HG02588 (cell line): Measurements from ENCODE around the gene LPCAT3.
A peak's percentile ranks its signal among the peaks of the same experiment; 100 is the strongest.

ENCODE experiments used
- ATAC-seq: cut with Tn5 transposase; IDR thresholded peaks from one replicate; pipeline ENCODE4 v1.9.1; 2021; ENCODE audit warnings: mild to moderate bottlenecking, moderate library complexity; ENCODE audit not compliant: unreplicated experiment

The LPCAT3 gene

DNA sequence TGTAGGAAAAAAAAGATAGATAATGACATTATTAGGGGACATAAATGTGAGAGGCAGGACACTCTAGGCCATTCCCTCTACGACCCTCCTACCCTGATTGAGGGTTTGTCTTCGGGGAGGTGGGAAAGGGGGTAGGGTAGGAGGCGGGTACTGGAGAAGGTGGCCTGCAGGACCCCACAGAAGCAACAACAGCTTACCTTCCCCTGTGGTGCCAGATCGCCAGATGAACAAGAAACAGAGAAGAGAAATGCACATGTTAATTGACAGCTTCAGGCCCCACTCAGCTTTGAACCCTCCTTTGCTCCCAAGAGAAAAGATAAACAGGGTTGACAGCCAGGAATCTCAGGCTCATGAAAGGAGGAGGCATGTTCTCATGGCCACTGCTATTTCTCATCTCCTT lies 52.6 kb downstream of the LPCAT3 start:
- no peak for ATAC-seq

- ATAC-seq: no peak
Measured at GRCh38 chr12:6965026-6965661, 53.1 kb downstream of the LPCAT3 start.

DNA sequence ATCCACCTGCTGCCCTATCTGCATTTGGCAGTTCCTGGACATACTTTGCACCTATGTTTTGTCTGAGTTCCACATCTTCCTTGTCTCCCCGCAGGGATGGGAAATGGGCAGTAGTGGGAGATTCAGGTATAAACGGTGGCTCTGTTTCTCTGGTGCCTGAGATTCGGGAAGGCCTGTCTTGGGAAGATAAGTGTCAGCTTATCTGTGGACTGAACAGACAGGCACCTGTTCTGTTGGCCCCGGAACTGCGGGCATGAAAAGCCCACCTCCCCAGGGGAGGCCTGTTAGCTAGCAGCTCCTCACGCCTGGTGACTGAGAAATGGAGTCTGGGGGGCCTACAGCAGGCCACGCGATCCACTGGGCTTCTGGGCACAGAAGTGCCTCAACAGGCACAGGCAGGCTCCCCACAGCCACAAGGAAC lies 53.7 kb downstream of the LPCAT3 start:
- no peak for ATAC-seq

GRCh38 chr12:6963791-6964413 lies 54.4 kb downstream of the LPCAT3 start:
- ATAC-seq: no peak

DNA sequence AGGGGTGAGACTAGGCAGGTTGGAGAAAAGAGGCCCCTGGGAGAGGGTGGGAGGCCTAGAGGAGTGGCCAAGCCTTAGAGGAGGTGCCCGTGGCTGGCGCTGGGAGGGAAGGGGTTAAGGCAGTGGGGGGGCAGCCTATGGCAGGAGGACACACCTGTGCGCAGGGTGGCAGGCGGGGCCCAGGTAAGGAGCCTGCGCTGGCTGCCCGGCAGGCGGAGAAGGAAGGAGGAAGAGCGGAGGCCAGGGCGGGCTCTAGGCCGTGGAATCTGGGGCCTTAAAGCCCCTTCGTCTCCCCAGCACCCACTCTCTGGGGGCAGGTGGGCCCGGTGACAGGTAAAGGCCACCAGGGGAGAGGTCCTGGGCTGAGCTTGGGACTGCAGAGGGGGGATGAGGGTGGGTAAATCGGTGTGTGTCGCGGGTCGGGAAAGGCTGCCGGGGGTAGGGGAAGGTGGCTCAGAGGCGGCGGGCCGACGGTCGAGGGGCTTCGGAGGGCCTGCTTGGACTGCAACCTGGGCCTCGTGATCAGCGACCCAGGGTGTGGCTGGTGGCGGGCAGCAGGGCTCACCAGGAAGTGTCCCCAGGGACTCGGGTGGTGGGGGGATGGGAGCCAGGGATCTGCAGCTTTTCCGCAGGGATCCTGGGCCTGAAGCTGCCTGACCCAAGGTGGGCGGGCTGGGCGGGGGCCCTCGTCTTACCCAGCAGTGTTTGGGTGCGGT lies 55.1 kb downstream of the LPCAT3 start:
- no peak for ATAC-seq

DNA sequence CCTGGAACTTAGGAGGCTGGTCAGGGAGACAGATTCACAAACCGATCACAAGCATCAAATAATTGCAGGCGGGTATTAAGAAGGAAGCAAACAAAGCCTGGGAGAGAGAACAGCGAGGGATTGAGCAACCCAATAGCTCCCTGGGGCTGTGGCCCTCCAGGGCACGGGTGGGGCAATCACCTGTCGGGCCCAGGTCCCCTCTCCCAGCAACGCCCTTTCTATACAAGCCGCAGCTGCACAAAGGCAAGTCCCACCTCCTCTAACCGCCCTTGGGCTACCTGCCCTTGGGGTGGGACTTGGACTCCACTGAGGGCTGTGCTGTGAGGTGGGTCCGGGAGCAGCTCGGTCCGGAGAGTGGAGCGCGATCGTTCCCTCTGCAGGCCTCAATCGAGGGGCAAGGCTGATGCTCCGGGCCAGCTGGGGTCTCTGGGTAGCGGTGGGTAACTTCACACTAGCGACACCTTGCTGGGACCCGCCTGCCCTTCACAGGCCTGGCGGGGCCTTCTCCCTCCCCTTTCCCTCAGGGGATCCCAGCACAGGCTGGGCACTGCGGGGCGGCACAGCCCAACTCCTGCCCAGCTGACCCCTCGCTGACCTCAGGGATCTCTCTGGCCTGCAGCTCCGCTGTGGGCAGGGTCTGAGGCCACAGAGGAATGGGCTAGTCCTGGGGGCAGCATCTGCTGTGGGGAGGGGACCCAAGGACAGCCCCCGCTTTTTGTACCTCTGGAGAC lies 55.8 kb downstream of the LPCAT3 start:
- ATAC-seq: no peak

DNA sequence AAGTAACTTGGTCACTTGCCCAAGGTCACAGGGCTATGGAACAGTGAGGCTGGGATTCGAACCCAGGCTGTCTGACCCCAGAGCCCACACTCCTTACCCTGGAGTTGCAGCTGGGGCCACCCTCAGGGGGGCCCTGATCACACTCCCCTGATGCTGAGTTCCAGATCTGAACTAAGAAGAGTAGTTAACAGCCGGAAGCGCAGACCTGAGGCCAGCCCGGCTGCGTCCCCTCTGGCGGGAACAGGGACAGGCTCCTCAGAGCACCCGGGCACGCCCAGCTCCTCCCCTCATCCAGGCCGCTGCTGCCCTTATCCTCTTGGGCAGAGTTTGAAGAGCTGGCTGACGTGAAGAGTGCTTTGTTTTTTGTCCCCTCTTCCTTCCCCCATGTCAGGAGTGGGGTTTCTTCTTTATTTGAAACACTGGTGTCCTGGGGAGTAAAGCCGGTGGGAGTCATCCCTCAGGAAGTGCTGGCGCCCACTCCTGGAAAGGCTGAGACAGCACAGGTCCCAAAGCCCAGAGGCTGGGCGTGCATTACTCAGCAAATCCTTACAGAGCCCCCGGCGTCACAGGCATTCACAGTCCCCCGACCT lies 56.5 kb downstream of the LPCAT3 start:
- no peak for ATAC-seq

DNA sequence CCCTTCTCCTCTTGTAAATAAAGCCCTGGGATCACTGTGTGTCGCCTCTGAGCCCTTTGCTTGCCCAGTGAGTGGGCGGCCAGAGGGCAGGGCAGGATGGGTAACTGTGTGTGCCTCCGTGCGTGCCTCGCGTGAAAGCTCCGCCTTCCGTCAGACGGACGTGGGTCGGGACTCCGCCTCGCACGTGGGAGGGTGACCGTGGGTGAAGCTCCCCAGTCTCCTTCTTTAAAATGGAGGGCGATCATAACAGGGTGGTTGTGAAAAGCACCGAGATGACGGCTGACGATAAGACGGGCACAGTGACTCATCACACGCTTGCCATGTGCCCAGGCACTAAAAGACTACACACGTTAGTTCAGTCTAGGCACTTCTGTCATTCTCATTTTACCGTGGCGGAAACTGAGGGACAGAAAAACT lies 57.0 kb downstream of the LPCAT3 start:
- ATAC-seq: no peak

GRCh38 chr12:6960593-6961277 lies 57.5 kb downstream of the LPCAT3 start:
- ATAC-seq: no peak

DNA sequence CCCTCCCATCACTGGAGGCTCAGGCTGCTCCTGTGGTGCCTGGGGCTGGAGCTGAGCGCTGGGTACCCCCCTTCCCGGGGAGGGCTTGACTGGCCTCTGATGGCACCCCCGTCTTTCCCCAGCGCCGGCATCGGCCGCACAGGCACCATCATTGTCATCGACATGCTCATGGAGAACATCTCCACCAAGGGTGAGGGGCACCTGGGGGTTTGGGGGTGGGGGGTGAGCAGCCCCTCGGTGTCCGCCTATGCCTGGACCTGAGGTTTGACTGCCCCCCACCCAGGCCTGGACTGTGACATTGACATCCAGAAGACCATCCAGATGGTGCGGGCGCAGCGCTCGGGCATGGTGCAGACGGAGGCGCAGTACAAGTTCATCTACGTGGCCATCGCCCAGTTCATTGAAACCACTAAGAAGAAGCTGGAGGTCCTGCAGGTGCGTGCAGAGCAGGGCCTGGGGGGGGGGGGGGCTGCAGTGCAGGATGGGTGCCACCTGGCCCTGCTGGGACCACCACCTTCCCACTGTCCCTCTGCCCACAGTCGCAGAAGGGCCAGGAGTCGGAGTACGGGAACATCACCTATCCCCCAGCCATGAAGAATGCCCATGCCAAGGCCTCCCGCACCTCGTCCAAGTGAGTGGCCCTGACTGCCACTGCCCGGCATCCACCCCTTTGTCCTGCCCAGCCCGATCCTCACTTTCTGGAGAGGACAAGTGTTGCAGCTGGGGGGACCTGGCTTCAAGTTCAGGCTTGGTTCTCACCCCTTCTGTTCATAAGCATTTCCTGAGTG lies 58.3 kb downstream of the LPCAT3 start:
- no peak for ATAC-seq

DNA sequence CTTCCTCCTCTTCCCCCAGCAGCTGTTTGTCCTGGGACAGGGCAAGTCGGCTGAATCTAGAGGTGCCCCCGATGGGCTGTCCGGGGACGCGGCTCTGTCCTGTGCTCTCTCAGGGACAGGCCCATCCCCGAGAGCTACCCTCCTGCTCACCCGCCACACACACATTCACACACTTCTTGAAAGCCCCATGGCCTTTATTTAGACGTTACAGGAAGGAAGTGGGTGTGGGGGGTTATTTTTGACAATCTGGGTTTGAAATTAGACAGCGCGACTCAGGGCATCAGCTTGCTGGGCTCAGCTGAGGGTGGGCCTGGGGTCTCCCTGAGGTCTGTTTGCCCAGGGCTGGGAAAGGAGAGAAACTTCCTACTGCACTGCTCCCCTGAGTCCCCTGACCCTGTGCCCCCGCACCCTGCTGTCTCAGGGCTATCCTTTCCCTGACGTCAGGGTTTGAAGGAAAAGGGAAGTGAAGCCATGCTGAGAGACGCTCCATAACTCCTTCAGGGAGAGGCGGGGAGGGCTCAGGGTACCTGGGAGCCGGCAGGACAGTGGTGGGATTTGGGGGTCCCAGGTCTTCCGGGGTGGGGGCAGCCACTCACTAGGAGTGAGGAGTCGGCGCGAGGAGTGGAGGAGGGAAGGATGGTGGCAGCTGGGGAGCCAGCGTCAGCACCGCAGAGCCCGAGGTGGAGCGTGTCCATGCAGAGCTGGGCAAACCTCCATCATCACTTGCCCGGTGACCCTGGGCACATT lies 59.0 kb downstream of the LPCAT3 start:
- ATAC-seq: peak; percentile 43

DNA sequence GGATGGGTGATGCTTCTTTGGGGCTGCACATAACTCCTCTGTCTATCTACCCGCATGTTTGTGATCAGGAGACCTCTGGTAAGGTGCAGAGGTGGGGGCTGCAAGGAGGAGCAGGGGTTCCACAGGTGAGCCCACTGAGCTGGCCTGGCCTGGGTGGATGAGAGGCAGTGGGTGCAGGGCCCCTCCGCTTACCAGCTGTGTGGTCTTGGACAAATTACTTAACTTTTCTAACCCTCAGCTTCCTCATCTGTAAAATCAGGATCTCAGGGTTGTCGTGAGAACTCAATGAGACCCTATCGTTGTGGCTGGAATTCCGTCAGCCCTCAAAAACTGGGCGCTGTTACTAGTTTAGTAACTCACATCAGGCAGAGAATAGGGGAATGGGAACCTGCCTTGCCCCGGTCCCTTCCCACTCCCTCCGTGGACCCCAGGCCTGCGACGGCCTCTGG lies 59.6 kb downstream of the LPCAT3 start:
- ATAC-seq: no peak

- ATAC-seq: no peak
Measured at GRCh38 chr12:6957741-6958608, 60.3 kb downstream of the LPCAT3 start.

GRCh38 chr12:6957151-6957701 lies 61.0 kb downstream of the LPCAT3 start:
- no peak for ATAC-seq

DNA sequence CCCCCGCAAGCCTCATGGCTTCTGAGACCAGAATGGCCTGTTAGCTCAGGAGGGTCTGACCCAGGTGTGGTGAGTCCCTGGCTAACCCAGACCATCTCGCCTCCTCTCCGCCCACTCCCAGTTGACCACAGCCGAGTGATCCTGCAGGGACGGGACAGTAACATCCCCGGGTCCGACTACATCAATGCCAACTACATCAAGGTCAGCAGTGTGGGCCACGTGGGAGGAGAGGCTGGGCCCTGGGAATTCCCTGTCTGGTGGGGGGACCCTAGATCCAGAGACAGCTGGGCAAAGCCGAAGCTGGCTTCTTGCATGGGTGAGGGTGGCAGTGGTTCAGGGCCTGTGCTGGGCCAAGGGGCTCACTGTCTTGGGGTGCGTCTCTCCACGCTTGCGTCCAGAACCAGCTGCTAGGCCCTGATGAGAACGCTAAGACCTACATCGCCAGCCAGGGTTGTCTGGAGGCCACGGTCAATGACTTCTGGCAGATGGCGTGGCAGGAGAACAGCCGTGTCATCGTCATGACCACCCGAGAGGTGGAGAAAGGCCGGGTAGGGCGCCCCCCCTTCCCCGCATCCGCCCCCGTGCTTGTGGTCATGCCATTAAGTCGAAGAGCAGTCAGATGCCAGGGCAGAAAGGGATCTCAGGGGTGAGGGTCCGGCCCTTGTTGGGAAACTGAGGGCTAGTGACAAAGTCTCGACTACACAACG lies 62.1 kb downstream of the LPCAT3 start:
- no peak for ATAC-seq

DNA sequence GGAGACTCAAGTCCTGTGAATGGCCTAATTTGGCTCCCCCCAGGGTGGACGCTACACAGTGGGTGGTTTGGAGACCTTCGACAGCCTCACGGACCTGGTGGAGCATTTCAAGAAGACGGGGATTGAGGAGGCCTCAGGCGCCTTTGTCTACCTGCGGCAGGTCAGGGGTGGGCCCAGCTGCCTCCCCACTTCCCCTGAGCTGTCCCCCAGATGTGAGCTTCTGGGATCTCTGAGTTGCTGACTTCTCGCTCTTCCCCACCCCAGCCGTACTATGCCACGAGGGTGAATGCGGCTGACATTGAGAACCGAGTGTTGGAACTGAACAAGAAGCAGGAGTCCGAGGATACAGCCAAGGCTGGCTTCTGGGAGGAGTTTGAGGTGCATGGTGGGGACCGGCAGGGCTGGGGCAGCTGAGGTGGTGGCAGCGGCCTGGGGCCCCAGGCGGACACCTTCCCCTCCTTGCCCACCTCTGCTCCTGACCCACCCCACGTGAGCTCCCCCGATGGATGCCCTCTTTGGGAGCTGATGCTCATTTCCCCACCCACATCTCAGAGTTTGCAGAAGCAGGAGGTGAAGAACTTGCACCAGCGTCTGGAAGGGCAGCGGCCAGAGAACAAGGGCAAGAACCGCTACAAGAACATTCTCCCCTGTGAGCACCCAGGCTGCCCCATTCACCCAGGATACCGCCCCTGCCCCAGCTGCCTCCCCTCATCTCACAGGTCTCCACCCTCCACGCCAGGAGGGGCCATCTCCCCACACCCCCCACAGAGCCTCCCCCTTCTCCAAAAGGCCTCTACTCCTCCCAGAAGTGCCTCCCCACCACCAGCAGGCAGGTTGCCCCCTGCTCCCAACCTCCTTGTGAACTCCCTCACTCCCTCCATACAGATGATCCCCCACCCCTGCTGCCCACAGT lies 62.9 kb downstream of the LPCAT3 start:
- ATAC-seq: no peak
